ENCODE data around the gene VTI1A. TPM values are rescaled to one million over a fixed set of nuclear protein-coding genes. Genes with fewer than 3 reads are reported as not detected.
"Not testable (repeated sequence)": the region's sequence is repeated elsewhere in the genome, so short reads cannot be mapped to it uniquely, and the experiment has no call there.

Gene VTI1A
- total RNA-seq, 1 experiment from 2014 or later: 33.4 TPM

DNA sequence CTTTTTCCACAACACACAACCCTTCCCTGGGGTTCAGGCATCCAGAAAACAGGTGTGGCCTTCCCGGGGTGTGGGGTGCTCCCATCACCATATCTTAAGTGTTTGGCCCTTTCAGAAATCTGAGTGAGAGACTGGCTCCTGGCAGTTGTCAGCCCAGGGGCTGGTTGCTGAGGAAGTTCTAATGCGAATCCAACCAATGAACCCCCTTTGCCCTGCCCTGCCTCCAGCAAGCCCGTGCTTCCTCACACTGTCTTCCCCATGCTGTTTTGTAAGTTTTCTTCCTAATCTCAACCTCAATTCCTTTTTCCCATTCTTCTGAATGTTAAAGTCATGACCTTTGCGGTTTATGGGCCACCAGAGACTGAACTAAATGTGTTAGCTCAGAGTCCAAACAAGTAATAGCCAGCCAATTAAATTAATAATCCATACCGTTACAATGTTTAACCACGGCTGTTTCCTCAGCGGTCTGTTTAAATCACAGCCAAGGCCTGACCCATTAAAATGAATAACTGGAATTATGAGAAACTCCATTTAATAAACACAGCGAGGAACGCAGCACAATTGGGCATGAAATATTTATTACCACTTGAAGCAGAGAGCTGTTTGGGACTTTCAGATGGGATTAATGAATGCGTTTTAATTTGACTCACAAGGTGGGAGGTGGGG, 412.1 kb downstream of the VTI1A start:
- Histone ChIP-seq H3K27ac (no peak overlapping the region), H3K4me1 (replicated peaks) (no peaks in the 10 kb centered on the region), H3K4me3 (no peak overlapping the region), H3K36me3 (no peaks in the 10 kb centered on the region), H3K27me3 (replicated peaks) (no peaks in the 10 kb centered on the region), H3K9me3 (replicated peaks) (no peaks in the 10 kb centered on the region)
- DNase-seq (ENCODE audit: low read depth in 1 of 2, low spot score in 2 of 2): no peak

DNA sequence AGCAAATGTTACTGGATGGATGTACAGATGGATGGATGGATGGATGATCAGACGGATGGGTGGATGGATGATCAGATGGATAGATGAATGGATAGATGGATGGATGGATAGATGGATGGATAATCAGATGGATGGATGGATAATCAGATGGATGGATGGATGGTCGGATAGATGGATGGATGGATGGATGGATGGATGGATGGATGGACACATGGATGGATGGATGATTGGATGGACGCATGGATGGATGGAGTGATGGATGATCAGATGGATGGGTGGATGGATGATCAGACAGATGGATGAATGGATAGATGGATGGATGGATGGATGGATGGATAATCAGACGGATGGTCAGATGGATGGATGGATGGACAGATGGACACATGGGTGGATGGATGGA, 412.8 kb downstream of the VTI1A start:
- no peaks in the 10 kb centered on the region for H3K27me3 ChIP-seq (replicated peaks)
- no peaks in the 10 kb centered on the region for H3K9me3 ChIP-seq (replicated peaks)
- H3K4me3 ChIP-seq: no peak overlapping the region
- no peaks in the 10 kb centered on the region for H3K4me1 ChIP-seq (replicated peaks)
- no peak for DNase-seq (ENCODE audit: low read depth in 1 of 2, low spot score in 2 of 2)
- H3K27ac ChIP-seq: no peak overlapping the region
- H3K36me3 ChIP-seq: no peaks in the 10 kb centered on the region

DNA sequence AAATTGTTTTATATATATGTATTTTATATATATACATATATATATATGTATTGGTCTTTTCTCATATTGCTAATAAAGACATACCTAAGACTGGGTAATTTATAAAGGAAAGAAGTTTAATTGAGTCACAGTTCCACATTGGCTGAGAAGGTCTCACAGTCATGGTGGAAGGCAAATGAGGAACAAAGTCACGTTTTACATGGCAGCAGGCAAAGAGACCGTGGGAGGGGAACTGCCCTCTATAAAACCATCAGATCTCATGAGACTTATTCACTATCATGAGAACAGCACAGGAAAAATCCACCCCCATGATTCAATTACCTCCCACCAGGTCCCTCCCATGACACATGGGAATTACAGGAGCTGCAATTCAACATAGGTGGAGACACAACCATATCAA, 416.4 kb downstream of the VTI1A start:
- H3K27me3 ChIP-seq (replicated peaks); H3K4me3 ChIP-seq; H3K9me3 ChIP-seq (replicated peaks); H3K27ac ChIP-seq; H3K4me1 ChIP-seq (replicated peaks); DNase-seq (ENCODE audit: low read depth in 1 of 2, low spot score in 2 of 2); H3K36me3 ChIP-seq: not testable (repeated sequence)

Other genes starting within 250 kb of the VTI1A start
- not detected in 2 replicates for gene TECTB, start 163.8 kb upstream of the VTI1A start, total RNA-seq (2014; rRNA removed; shearing (Covaris generic))
- 1.1 and 3.2 TPM in 2 replicates for gene ACSL5, start 73.1 kb upstream of the VTI1A start, total RNA-seq (2014; rRNA removed; shearing (Covaris generic))
- gene ZDHHC6, start 301 bp upstream of the VTI1A start, total RNA-seq (2014; rRNA removed; shearing (Covaris generic)): 13.8 and 24.5 TPM in 2 replicates